Measurements from ENCODE around the gene HINT3. TPM values are rescaled to one million over a fixed set of nuclear protein-coding genes. Genes with fewer than 3 reads are reported as not detected.
"Not testable (repeated sequence)": the region's sequence is repeated elsewhere in the genome, so short reads cannot be mapped to it uniquely, and the experiment has no call there.

The HINT3 gene
- total RNA-seq, result 23.1 TPM
- 10 to 100 TPM; 22.4 to 31.1 (median 27.7) TPM for polyA plus RNA-seq (ENCODE audit: insufficient read depth in 1 of 8, insufficient read length in 8 of 8, low replicate concordance in 1 of 8)
- long read RNA-seq, donor 1, partial matches to known transcripts, result 0 of 1 reads
- long read RNA-seq, donor 1, other reads (novel, unspliced or antisense), result 0 of 1 reads
- long read RNA-seq, donor 2, partial matches to known transcripts, result 0 of 1 reads
- long read RNA-seq, donor 2, other reads (novel, unspliced or antisense), result 0 of 1 reads
- long read RNA-seq, donor 3, transcript HINT3-201 (5 exons, 3,314 nt), result major isoform, 6 of 11 reads
- long read RNA-seq, donor 3, partial matches to known transcripts, result 5 of 11 reads
- long read RNA-seq, donor 3, other reads (novel, unspliced or antisense), result 0 of 11 reads
- long read RNA-seq, donor 4, partial matches to known transcripts, result 0 of 1 reads
- long read RNA-seq, donor 4, other reads (novel, unspliced or antisense), result 0 of 1 reads
- long read RNA-seq, donor 5, transcript HINT3-201 (5 exons, 3,314 nt), result major isoform, 16 of 24 reads
- long read RNA-seq, donor 5, partial matches to known transcripts, result 8 of 24 reads
- long read RNA-seq, donor 5, other reads (novel, unspliced or antisense), result 0 of 24 reads
- long read RNA-seq, donor 6, transcript HINT3-201 (5 exons, 3,314 nt), result major isoform, 12 of 12 reads
- long read RNA-seq, donor 6, partial matches to known transcripts, result 0 of 12 reads
- long read RNA-seq, donor 6, other reads (novel, unspliced or antisense), result 0 of 12 reads
- long read RNA-seq, donor 7, partial matches to known transcripts, result 0 of 4 reads
- long read RNA-seq, donor 7, other reads (novel, unspliced or antisense), result 0 of 4 reads
- long read RNA-seq, donor 8, transcript HINT3-201 (5 exons, 3,314 nt), result major isoform, 6 of 6 reads
- long read RNA-seq, donor 8, partial matches to known transcripts, result 0 of 6 reads
- long read RNA-seq, donor 8, other reads (novel, unspliced or antisense), result 0 of 6 reads
- long read RNA-seq, donor 9, transcript HINT3-201 (5 exons, 3,314 nt), result major isoform, 10 of 10 reads
- long read RNA-seq, donor 9, partial matches to known transcripts, result 0 of 10 reads
- long read RNA-seq, donor 9, other reads (novel, unspliced or antisense), result 0 of 10 reads
- long read RNA-seq, donor 10, transcript HINT3-201 (5 exons, 3,314 nt), result major isoform, 18 of 18 reads
- long read RNA-seq, donor 10, partial matches to known transcripts, result 0 of 18 reads
- long read RNA-seq, donor 10, other reads (novel, unspliced or antisense), result 0 of 18 reads
- long read RNA-seq, donor 11, transcript HINT3-201 (5 exons, 3,314 nt), result major isoform, 9 of 9 reads
- long read RNA-seq, donor 11, partial matches to known transcripts, result 0 of 9 reads
- long read RNA-seq, donor 11, other reads (novel, unspliced or antisense), result 0 of 9 reads

DNA sequence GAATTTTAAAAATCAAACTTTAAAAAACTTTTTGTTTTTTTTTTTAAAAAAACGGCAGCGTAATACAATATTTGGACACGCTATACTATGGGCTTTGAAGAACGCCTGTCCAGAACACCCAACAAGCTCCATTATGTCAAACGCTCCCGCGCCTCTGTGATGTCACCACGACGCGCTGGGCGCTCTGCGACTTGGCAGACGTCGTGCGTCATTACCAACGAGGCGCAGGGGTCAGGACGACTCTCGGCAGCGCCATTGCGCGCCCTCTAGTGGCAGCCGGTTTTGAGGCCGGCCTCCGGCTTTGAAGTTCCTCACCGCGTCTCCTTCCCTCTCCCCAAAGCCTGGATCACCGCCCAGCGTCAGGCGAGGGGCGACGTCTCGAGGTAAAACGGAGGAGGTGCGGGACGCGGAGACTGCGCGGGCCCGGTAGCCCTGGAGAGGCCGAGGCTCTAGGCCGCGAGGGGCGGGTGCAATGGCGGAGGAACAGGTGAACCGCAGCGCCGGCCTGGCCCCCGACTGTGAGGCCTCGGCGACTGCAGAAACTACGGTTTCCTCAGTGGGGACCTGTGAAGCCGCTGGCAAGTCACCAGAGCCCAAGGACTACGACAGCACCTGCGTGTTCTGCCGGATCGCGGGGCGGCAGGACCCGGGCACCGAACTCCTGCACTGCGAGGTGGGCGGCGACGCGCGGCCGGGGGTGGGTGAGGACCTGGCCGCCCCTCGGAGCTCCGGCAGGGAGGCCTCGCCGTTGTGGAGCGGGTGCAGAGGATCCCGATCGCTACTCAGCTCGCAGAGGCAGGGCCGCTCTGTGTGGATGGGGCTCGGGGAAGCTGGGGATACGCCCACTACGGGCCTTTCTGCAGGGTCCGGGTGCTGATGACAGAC is at the start of gene HINT3:
Gene HINT3, plus strand, starts transcription at position 265 of the 885 bp plus-strand sequence. Its CDS starts 208 bp downstream, at position 473.
- peak; percentile 99 for DNase-seq
- no peaks in the 10 kb centered on the region for H3K9me3 ChIP-seq (replicated peaks; ENCODE audit: control insufficient read depth, low read depth, low read length)
- peaks cover 4% of the 10 kb centered on the region for H3K4me1 ChIP-seq (ENCODE audit: control insufficient read depth, insufficient read depth, low read length)
- H3K36me3 ChIP-seq (ENCODE audit: control insufficient read depth, insufficient read depth, low read length), result no peaks in the 10 kb centered on the region
- WGBS (ENCODE audit: insufficient coverage), result under 1% methylated on average over 82 of the region's 82 CpGs
- H3K27ac ChIP-seq (ENCODE audit: low read length), result peak within 1 kb of the TSS; percentile 89
- peak within 1 kb of the TSS; percentile 75 for H3K4me3 ChIP-seq (ENCODE audit: low read length)
- H3K27me3 ChIP-seq (ENCODE audit: control insufficient read depth, insufficient read depth, low read length), result no peaks in the 10 kb centered on the region

DNA sequence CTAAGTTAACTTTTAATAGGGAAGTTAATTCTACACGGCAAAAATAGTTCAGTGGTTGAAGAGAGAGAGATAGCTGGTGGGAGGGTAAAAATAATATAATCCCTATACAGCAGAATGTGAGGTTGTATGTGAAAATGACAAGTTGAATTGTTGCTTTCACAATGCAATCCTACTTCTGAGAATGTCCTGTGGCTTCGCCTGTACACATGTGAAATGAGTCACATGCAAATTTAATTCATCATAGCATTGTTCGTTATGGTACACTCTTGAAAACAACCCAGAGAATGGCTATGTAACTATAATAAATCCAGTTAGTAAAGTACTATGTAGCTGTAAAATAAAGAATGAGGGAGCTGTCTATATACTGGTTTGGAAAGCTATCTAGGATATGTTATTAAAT is 46.0 kb upstream of the HINT3 start:
- H3K27ac ChIP-seq (ENCODE audit: low read length), result no peak overlapping the region
- no peaks in the 10 kb centered on the region for H3K9me3 ChIP-seq (replicated peaks; ENCODE audit: control insufficient read depth, low read depth, low read length)

DNA sequence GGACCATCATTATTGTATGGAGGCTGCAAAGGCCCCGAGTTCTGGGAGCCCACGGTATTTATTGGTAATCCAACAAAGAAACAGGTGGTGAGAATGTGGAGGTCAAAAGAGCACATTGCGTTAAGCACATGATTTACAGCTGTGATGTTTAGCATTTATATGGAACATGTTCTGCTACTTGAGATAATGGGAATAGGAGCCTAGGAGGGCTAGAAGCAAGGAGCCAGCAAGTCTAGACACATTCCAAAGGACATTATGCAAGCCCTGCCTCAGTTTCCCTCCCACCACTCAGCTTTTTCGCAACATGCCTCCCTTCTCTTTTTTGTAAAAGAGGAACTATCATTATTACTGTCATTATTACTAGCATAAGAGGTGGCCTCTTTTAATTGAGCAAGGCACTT is 45.5 kb upstream of the HINT3 start:
- H3K9me3 ChIP-seq (replicated peaks; ENCODE audit: control insufficient read depth, low read depth, low read length); H3K27ac ChIP-seq (ENCODE audit: low read length); H3K27me3 ChIP-seq (ENCODE audit: control insufficient read depth, insufficient read depth, low read length); DNase-seq; H3K4me1 ChIP-seq (ENCODE audit: control insufficient read depth, insufficient read depth, low read length); H3K36me3 ChIP-seq (ENCODE audit: control insufficient read depth, insufficient read depth, low read length); H3K4me3 ChIP-seq (ENCODE audit: low read length): not testable (repeated sequence)
- 34% methylated on average over 3 of the region's 4 CpGs for WGBS (ENCODE audit: insufficient coverage)

More for the DNA sequence above, 46.0 kb upstream of the HINT3 start:
- no peaks in the 10 kb centered on the region for H3K36me3 ChIP-seq (ENCODE audit: control insufficient read depth, insufficient read depth, low read length)
- H3K27me3 ChIP-seq (ENCODE audit: control insufficient read depth, insufficient read depth, low read length), result no peaks in the 10 kb centered on the region
- no peak overlapping the region for H3K4me3 ChIP-seq (ENCODE audit: low read length)
- H3K4me1 ChIP-seq (ENCODE audit: control insufficient read depth, insufficient read depth, low read length), result no peaks in the 10 kb centered on the region
- WGBS (ENCODE audit: insufficient coverage), result no CpG with 5 or more reads among the region's 3 CpGs
- no peak for DNase-seq

DNA sequence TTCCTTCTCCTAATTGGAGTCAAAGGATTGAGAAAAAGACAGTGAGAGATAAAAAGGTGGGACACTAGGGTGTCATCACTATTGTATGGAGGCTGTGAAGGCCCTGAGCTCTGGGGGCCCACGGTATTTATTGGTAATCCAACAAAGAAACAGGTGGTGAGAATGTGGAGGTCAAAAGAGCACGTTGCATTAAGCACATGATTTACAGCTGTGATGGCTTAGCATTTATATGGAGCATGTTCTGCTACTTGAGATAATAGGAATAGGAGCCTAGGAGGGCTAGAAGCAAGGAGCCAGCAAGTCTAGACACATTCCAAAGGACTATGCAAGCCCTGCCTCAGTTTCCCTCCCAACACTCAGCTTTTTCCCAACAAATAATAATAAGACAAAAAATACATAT is 44.1 kb upstream of the HINT3 start:
- WGBS (ENCODE audit: insufficient coverage), result no CpG with 5 or more reads among the region's 2 CpGs
- H3K4me3 ChIP-seq (ENCODE audit: low read length); H3K36me3 ChIP-seq (ENCODE audit: control insufficient read depth, insufficient read depth, low read length); H3K4me1 ChIP-seq (ENCODE audit: control insufficient read depth, insufficient read depth, low read length); H3K9me3 ChIP-seq (replicated peaks; ENCODE audit: control insufficient read depth, low read depth, low read length); DNase-seq; H3K27ac ChIP-seq (ENCODE audit: low read length); H3K27me3 ChIP-seq (ENCODE audit: control insufficient read depth, insufficient read depth, low read length): not testable (repeated sequence)

DNA sequence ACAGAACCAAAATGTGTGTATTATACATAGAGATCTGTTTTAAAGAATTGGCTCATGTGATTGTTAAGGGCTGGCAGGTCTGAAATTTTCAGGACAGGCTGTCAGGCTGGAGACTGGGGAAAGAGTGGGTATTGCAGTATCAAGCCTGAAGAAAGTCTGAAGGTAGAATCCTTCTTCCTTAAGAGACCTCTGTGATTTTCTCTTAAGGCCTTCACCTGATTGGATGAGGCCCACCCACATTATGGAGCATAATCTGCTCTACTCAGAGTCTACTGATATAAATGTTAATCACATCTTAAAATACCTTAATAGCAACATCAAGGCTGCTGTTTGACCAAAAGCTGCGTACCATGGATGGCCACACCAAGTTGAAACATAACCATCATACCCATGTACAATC is 43.4 kb upstream of the HINT3 start:
- Histone ChIP-seq H3K4me3 (ENCODE audit: low read length) (no peak overlapping the region), H3K36me3 (ENCODE audit: control insufficient read depth, insufficient read depth, low read length) (no peaks in the 10 kb centered on the region), H3K4me1 (ENCODE audit: control insufficient read depth, insufficient read depth, low read length) (peaks cover under 1% of the 10 kb centered on the region), H3K27me3 (ENCODE audit: control insufficient read depth, insufficient read depth, low read length) (no peaks in the 10 kb centered on the region), H3K27ac (ENCODE audit: low read length) (no peak overlapping the region), H3K9me3 (replicated peaks; ENCODE audit: control insufficient read depth, low read depth, low read length) (no peaks in the 10 kb centered on the region)
- no peak for DNase-seq
- no CpG with 5 or more reads among the region's 1 CpG for WGBS (ENCODE audit: insufficient coverage)

DNA sequence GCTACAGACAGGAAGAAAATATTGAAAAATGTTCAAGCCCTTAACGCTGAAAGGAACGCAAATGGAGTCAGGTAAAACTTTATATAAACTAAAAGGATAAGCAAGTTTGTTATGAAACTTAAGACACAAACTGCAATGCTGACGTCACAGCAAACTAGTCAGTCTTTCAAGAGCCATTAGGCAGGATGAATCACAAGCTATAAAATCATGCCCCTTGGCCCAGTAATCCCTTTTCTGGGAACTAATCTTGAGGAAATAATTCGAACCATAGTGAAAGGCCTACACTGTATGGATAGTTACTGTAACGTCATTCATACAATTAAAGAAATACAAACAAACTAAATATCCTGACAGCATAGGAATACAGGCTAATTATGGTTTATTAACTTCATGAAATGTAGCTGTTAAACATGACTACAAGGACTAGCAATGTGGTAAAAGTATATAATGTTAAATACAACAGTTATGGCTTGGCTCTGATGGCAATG is 42.7 kb upstream of the HINT3 start:
- no peaks in the 10 kb centered on the region for H3K9me3 ChIP-seq (replicated peaks; ENCODE audit: control insufficient read depth, low read depth, low read length)
- H3K27me3 ChIP-seq (ENCODE audit: control insufficient read depth, insufficient read depth, low read length), result no peaks in the 10 kb centered on the region
- no peak overlapping the region for H3K27ac ChIP-seq (ENCODE audit: low read length)
- no CpG with 5 or more reads among the region's 5 CpGs for WGBS (ENCODE audit: insufficient coverage)
- H3K36me3 ChIP-seq (ENCODE audit: control insufficient read depth, insufficient read depth, low read length), result no peaks in the 10 kb centered on the region
- H3K4me1 ChIP-seq (ENCODE audit: control insufficient read depth, insufficient read depth, low read length), result peaks cover 2% of the 10 kb centered on the region
- no peak for DNase-seq
- no peak overlapping the region for H3K4me3 ChIP-seq (ENCODE audit: low read length)

DNA sequence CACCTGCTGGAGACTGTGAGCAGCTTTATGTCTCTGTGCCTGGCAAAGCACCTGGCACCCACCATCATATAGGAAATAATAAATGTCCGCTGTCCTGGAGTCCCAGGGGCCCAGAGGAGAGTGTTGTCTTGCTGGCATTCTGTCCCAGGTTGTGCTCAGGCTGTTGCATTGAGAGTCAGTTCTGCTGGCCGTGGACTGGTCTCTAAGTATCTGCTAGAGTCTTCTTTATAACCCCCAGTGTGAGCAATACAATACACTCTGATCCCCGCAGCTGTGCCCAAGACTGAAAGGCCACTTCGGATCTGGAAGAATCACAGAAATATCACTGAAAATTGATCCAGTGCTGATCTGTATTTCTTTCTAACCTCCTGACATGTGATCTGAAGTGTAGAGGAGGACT is 38.3 kb upstream of the HINT3 start:
- no CpG with 5 or more reads among the region's 4 CpGs for WGBS (ENCODE audit: insufficient coverage)
- Histone ChIP-seq H3K4me3 (ENCODE audit: low read length) (no peak overlapping the region), H3K27me3 (ENCODE audit: control insufficient read depth, insufficient read depth, low read length) (no peaks in the 10 kb centered on the region), H3K36me3 (ENCODE audit: control insufficient read depth, insufficient read depth, low read length) (peaks cover 11% of the 10 kb centered on the region), H3K27ac (ENCODE audit: low read length) (peak overlapping the region; percentile 45), H3K4me1 (ENCODE audit: control insufficient read depth, insufficient read depth, low read length) (peaks cover 6% of the 10 kb centered on the region), H3K9me3 (replicated peaks; ENCODE audit: control insufficient read depth, low read depth, low read length) (no peaks in the 10 kb centered on the region)
- DNase-seq, result no peak

DNA sequence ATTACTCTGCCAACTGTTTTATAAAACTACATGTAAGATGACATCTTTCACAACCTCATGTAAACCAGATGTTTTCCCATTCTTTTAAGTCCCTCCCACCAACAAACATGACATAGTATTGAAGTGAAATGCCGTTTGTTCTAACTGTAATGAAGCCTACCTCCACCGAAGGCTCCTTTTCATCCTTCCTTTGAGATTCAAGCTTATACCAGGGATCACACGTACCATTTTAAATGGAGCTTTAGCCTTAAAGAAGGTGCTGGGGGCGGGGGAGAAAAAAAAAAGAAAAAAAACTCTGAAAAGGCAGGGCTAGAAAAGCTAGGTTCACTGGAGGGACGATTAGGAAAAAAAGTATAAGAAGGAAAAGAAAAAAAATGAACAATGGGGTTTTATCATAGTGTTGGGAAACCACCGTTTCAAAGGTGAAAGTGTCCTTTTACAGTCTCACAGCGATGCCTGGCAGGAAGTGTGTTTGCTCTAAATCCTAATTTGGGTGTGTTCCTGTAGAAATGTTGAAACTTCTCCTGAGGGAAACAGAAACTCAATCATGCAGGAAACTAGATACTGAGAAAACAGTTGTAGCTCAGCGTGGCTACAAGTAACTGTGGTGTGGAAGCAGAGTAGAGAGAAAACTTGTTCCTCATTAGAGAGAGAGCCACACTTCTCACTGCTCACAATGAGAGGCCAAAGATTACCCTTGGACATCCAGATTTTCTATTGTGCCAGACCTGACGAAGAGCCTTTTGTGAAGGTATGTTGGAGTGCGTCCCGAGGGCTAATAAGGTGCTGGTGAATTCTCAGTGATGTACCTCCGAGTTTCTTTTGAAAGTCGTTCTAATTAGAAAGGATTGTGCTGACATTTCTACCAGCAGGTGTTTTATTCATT is 37.6 kb upstream of the HINT3 start:
- WGBS (ENCODE audit: insufficient coverage), result 17% methylated on average over 6 of the region's 13 CpGs
- peak overlapping the region; percentile 4 for H3K4me3 ChIP-seq (ENCODE audit: low read length)
- no peaks in the 10 kb centered on the region for H3K9me3 ChIP-seq (replicated peaks; ENCODE audit: control insufficient read depth, low read depth, low read length)
- DNase-seq, result peak; percentile 90
- H3K36me3 ChIP-seq (ENCODE audit: control insufficient read depth, insufficient read depth, low read length), result peaks cover 11% of the 10 kb centered on the region
- peak overlapping the region; percentile 60 for H3K27ac ChIP-seq (ENCODE audit: low read length)
- H3K4me1 ChIP-seq (ENCODE audit: control insufficient read depth, insufficient read depth, low read length), result peaks cover 6% of the 10 kb centered on the region
- no peaks in the 10 kb centered on the region for H3K27me3 ChIP-seq (ENCODE audit: control insufficient read depth, insufficient read depth, low read length)
